Keratinocyte (primary cell): ENCODE data around the gene NOTCH1. TPM values are rescaled to one million over a fixed set of nuclear protein-coding genes. Genes with fewer than 3 reads are reported as not detected.

Experiments
- DNase-seq: peaks from one replicate; pipeline ENCODE4 v3.0.0-alpha.2; 2011; ENCODE audit warnings: low read depth, missing footprints, low spot score
- FAIRE-seq: peaks from 2 replicates; lab custom pipeline; 2011; peaks lifted over from hg19 to GRCh38; lab: Jason Lieb, UNC
- H2AFZ ChIP-seq: 2 replicates; pipeline ENCODE4 v1.6.0; 2012; ENCODE audit warnings: low read length, control low read depth, inconsistent platforms; ENCODE audit not compliant: control insufficient read depth
- H3K27ac ChIP-seq: 2 replicates; pipeline ENCODE4 v1.5.1; 2011; ENCODE audit warnings: low read length; ENCODE audit not compliant: control insufficient read depth, insufficient read depth
- H3K27me3 ChIP-seq: 3 replicates; pipeline ENCODE4 v1.6.0; 2011; ENCODE audit warnings: low read length; ENCODE audit not compliant: control insufficient read depth, insufficient read depth; ENCODE audit errors: extremely low read depth
- H3K36me3 ChIP-seq, 2 experiments: 2 replicates in 1 of 2; 3 replicates in 1 of 2; pipeline ENCODE4 v1.5.1; 2011; ENCODE audit warnings: low read length in 2 of 2, mild to moderate bottlenecking in 1 of 2; ENCODE audit not compliant: control insufficient read depth in 2 of 2, insufficient read depth in 2 of 2; ENCODE audit errors: extremely low read depth in 1 of 2
- H3K4me1 ChIP-seq: 3 replicates; pipeline ENCODE4 v1.5.1; 2011; ENCODE audit warnings: low read length; ENCODE audit not compliant: control insufficient read depth, insufficient read depth; ENCODE audit errors: extremely low read depth
- H3K4me2 ChIP-seq: 3 replicates; pipeline ENCODE4 v1.6.0; 2011; ENCODE audit warnings: low read depth, low read length; ENCODE audit not compliant: control insufficient read depth, insufficient read depth; ENCODE audit errors: extremely low read depth
- H3K4me3 ChIP-seq, 3 experiments: fragments of 200-600 bp in 1 of 3; sonication (generic) in 1 of 3; 2 replicates in 2 of 3; 3 replicates in 1 of 3; pipeline ENCODE4 v1.5.1; 2011 to 2016; ENCODE audit warnings: low read length in 3 of 3, mild to moderate bottlenecking in 3 of 3, control low read depth in 2 of 3, inconsistent platforms in 1 of 3, low read depth in 1 of 3, mixed read lengths in 1 of 3, mixed run types in 1 of 3, moderate library complexity in 1 of 3; ENCODE audit not compliant: control insufficient read depth in 2 of 3, insufficient read depth in 2 of 3; ENCODE audit errors: extremely low read depth in 1 of 3
- H3K79me2 ChIP-seq: 2 replicates; pipeline ENCODE4 v1.6.0; 2012; ENCODE audit warnings: low read length; ENCODE audit not compliant: control insufficient read depth, insufficient read depth
- H3K9ac ChIP-seq: 3 replicates; pipeline ENCODE4 v1.6.0; 2011; ENCODE audit warnings: low read length; ENCODE audit not compliant: control insufficient read depth, insufficient read depth; ENCODE audit errors: extremely low read depth
- H3K9me1 ChIP-seq: 3 replicates; pipeline ENCODE4 v1.6.0; 2011; ENCODE audit warnings: low read length; ENCODE audit not compliant: control insufficient read depth, insufficient read depth; ENCODE audit errors: extremely low read depth
- H3K9me3 ChIP-seq: 2 replicates; pipeline ENCODE4 v1.5.1; 2012; ENCODE audit warnings: low read depth, low read length; ENCODE audit not compliant: control insufficient read depth
- H4K20me1 ChIP-seq: 3 replicates; pipeline ENCODE4 v1.6.0; 2011; ENCODE audit warnings: low read length; ENCODE audit not compliant: control insufficient read depth, insufficient read depth; ENCODE audit errors: extremely low read depth
- EZH2 ChIP-seq: IDR thresholded peaks from one replicate; pipeline ENCODE4 v1.6.1; 2012; ENCODE audit warnings: inconsistent platforms, mild to moderate bottlenecking, low read length, moderate library complexity
- dilution Hi-C: fragments of 300-500 bp; cut with MboI; formaldehyde crosslinking; loops from one replicate; pipeline ENCODE4 v1.7.0; 2020; ENCODE audit warnings: low sequenced_read_pairs; ENCODE audit not compliant: extremely low pct_ligation_motif_present
- polyA plus RNA-seq, 5 experiments: library from polyadenylated mRNA; depleted of rRNA in 3 of 5; stranded (reverse) in 3 of 5; stranded (forward) in 1 of 5; unstranded in 1 of 5; fragments of >200 nt; gene quantifications; 1 replicate in 1 of 5; 2 replicates in 3 of 5; 3 replicates in 1 of 5; pipeline versions ENCODE4 v1.2.1 to v1.2.3, GENCODE V29; 2011 to 2012; ENCODE audit warnings: missing spikeins in 2 of 5, low read depth in 1 of 5, low replicate concordance in 1 of 5
- TF ChIP-seq, protein P1 (sequence below), 3 experiments: IDR thresholded peaks in 1 of 3; conservative IDR thresholded peaks in 1 of 3; optimal IDR thresholded peaks in 1 of 3; 2 replicates in 2 of 3; 3 replicates in 1 of 3; pipeline versions ENCODE3 to v1.5.1; 2011; ENCODE audit warnings: low read length in 3 of 3, mild to moderate bottlenecking in 3 of 3, moderate library complexity in 2 of 3, control low read depth in 1 of 3, inconsistent platforms in 1 of 3; ENCODE audit not compliant: insufficient read depth in 2 of 3; ENCODE audit errors: extremely low read depth in 1 of 3

The NOTCH1 gene
- polyA plus RNA-seq, 1 donor (not counting 4 experiments of a cell fraction or from before 2014, with no cell fraction given), result 6.1 TPM

DNA sequence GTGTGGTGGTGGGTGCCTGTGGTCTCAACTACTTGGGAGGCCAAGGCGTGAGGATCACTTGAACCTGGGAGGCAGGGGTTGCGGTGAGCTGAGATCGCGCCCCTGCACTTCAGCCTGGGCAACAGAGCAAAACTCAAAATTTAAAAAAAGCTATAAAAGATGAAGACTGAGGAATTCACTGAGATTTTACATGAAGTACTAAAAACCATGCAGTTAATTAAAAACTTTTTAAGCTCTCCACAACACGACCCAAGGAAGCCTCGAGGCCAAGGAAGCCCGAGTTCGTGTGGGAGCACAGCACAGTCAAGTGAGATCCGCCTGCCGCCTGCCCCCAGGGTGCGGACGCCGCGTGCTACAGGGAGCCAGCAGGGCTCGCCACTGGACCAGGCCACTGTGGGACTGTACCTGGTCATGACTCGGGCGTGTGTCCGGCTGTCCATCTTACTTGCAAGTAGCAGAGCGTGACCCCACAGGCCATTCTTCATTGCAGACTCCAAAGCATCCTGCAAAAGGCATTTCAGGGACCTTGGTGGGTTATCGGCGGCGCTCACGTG is 85.0 kb downstream of the NOTCH1 start:
- dilution Hi-C loops, result no loop called here
- Histone ChIP-seq H3K9ac (no peak overlapping the region), H3K9me3 (no peaks in the 10 kb centered on the region), H2AFZ (no peak overlapping the region), H3K4me3 (no peak overlapping the region), H3K27ac (no peak overlapping the region), H3K79me2 (peaks cover 12% of the 10 kb centered on the region), H3K36me3 (peaks cover 56 to 81% of the 10 kb centered on the region in 2 experiments), H4K20me1 (peaks cover 3% of the 10 kb centered on the region), H3K4me1 (no peaks in the 10 kb centered on the region), H3K27me3 (no peaks in the 10 kb centered on the region), H3K9me1 (no peaks in the 10 kb centered on the region), H3K4me2 (no peak overlapping the region)
- no peak for FAIRE-seq
- TF ChIP-seq, protein P1, sequence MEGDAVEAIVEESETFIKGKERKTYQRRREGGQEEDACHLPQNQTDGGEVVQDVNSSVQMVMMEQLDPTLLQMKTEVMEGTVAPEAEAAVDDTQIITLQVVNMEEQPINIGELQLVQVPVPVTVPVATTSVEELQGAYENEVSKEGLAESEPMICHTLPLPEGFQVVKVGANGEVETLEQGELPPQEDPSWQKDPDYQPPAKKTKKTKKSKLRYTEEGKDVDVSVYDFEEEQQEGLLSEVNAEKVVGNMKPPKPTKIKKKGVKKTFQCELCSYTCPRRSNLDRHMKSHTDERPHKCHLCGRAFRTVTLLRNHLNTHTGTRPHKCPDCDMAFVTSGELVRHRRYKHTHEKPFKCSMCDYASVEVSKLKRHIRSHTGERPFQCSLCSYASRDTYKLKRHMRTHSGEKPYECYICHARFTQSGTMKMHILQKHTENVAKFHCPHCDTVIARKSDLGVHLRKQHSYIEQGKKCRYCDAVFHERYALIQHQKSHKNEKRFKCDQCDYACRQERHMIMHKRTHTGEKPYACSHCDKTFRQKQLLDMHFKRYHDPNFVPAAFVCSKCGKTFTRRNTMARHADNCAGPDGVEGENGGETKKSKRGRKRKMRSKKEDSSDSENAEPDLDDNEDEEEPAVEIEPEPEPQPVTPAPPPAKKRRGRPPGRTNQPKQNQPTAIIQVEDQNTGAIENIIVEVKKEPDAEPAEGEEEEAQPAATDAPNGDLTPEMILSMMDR (optimal IDR thresholded peaks at IDR 0.05 in 1 of 3, IDR thresholded peaks at IDR 0.05 in 1 of 3, conservative IDR thresholded peaks at IDR 0.05 in 1 of 3; ENCODE audit: extremely low read depth in 1 of 3, insufficient read depth in 2 of 3, low read length in 3 of 3), result no peak
- TF ChIP-seq EZH2, result no peak
- DNase-seq, result no peak

DNA sequence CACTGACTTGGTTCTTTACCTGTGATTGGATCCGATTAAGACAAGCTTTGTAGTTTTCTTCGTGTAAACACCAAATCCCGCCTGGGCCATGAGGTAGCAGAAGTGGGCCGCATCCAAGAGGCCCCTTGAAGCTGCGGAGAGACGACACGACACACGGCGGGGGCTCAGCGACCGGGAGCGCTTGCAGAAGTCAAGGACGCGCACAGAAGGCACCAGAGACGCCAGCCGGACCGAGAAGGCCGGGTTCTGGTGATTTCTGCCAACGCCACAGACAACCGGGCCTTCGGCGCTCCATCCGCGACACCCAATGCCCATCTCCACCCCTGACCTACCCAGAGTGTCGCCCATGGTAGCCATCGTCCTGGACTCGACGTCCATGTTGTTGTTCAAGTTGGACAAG is 86.4 kb downstream of the NOTCH1 start:
- no peaks in the 10 kb centered on the region for H3K27me3 ChIP-seq
- no peaks in the 10 kb centered on the region for H3K4me1 ChIP-seq
- H3K9ac ChIP-seq, result no peak overlapping the region
- H2AFZ ChIP-seq, result no peak overlapping the region
- no peaks in the 10 kb centered on the region for H3K9me3 ChIP-seq
- no peak for DNase-seq
- peaks cover 61 to 70% of the 10 kb centered on the region in 2 experiments for H3K36me3 ChIP-seq
- dilution Hi-C loops, result no loop called here
- no peak overlapping the region for H3K27ac ChIP-seq
- FAIRE-seq, result no peak
- peaks cover 12% of the 10 kb centered on the region for H3K79me2 ChIP-seq
- peaks cover 3% of the 10 kb centered on the region for H4K20me1 ChIP-seq
- H3K4me3 ChIP-seq, result no peak overlapping the region
- TF ChIP-seq EZH2, result no peak
- TF ChIP-seq, protein P1 (optimal IDR thresholded peaks at IDR 0.05 in 1 of 3, IDR thresholded peaks at IDR 0.05 in 1 of 3, conservative IDR thresholded peaks at IDR 0.05 in 1 of 3; ENCODE audit: extremely low read depth in 1 of 3, insufficient read depth in 2 of 3, low read length in 3 of 3), result no peak
- H3K4me2 ChIP-seq, result no peak overlapping the region
- H3K9me1 ChIP-seq, result no peaks in the 10 kb centered on the region
